HG02642 (cell line): Measurements from ENCODE around the gene NPY4R.
"Not testable (repeated sequence)": the region's sequence is repeated elsewhere in the genome, so short reads cannot be mapped to it uniquely, and the experiment has no call there.

ENCODE experiments used
- ATAC-seq: cut with Tn5 transposase; IDR thresholded peaks from one replicate; pipeline ENCODE4 v1.9.1; 2021; ENCODE audit warnings: mild to moderate bottlenecking; ENCODE audit not compliant: unreplicated experiment, poor library complexity

The NPY4R gene

DNA sequence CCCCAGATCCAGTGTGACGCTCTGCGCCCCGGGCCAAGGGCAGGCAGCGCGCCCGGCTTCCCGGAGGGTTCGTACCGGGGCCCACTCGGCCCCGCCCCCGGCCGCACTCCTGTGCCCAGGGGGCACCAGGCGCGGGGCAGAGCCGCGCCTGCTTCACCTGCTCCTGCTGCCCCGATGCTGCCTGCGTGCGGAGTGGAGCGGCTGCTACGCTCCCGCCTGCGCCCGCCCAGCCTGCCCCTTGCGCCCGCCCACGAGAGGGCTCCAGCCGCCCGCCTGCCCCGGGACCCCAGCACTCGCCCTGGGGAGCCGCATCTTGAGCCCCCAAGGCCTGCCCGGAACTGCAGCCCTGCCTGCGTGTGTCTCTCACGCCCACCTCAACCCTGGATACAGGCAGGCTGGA, at the start of gene NPY4R:
Gene NPY4R, minus strand, starts transcription at position 194 of the 400 bp plus-strand sequence. CDS start 3,323 bp downstream, outside the sequence.
- ATAC-seq: not testable (repeated sequence)

DNA sequence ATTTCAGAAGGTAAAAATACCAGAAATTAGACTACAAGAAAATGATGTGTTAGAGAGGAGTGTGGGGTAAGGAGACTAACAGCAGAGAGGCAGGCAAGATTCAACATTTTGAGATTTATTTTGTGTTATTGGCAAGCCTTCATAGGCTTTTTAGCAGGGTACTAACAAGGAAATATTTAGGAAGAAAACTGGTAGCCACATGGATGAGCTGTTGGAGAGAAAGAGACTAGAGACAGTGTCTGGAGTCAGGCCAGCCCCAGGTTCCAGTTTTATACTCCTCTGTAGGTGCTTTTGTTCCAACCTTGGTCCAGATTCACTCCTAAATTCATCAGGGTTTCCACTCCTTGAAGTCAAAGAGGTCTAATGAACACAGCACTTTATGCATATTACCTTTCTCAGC, 49.6 kb upstream of the NPY4R start:
- no peak for ATAC-seq

DNA sequence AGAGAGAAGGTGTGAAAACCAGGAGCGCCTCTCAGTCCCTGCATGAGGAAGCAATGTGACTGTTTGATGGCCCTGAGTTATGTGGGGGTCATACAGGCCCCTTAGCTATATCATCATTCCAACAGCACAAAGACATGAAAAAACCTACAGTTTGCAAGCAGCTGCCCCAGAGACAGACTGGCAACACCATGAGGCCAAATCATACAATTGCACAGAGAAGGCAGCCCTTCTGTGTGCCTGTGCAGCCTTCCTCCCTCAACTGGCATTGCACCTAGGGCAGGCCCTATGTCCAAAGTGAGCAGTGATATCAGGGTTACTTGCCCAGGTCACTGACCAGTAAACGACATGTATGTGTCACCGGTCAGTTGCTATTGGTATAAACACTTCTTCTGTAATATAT, 49.1 kb upstream of the NPY4R start:
- no peak for ATAC-seq

DNA sequence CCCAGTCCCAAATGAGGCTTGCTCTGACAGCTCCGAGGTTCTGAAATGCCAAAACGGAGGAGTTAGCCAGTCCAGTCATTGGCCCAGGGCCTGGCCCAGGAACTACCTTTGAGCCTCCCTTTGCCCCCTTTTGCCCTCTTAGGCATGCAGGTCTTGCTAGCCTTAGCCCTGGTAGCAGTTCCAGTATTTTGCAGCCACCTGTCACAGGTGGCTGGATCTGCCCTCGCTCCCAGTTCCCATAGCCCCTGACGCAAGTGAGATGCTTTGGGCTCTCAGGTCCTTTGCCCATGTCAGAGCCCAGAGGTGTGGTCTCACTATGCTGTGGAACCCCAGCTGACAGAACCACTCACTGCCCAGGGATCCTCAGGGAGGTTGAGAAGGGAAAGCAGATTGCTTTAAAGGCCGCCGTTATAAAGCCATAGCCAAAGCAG, 48.7 kb upstream of the NPY4R start:
- ATAC-seq: no peak

- ATAC-seq: not testable (repeated sequence)
Observed at GRCh38 chr10:46513333-46513732, 47.6 kb upstream of the NPY4R start.

DNA sequence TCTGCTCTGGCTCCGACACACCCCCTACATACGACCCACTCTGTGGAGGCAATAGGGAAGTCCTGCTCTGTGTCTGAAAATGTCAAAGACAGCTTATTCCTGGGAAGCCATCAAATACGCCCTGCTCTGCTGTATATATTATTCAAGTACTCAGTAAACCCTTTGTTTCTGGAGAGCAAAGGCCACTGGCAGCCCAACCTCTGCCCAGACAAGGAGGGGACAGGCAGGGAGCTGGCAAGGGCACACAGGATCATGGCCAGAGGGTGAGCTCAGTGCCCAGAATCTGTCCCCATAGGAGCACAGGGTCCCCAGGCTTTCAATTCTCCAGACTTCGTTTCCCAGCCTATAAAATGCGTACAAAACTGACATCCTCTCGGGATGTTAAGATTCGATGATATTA, 47.0 kb upstream of the NPY4R start:
- not testable (repeated sequence) for ATAC-seq

DNA sequence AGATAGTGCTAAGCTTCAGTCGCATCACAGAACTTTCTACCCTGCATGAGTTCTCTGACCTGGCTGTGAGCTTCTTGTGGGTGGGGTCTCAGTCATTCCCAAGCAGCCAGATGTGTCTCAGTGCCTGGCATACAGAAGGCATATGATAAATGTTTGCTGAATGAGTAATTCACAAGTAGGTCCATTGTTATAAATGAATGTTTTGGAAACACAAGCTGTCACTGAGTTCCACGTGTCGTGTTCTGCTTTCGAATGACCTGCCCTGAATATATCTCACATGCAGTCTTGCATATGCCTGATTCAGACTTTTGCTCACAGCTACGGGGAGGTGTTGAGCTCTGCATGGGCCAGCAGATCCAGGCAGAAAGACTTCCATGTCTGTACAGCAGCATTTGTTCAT, 46.2 kb upstream of the NPY4R start:
- ATAC-seq: not testable (repeated sequence)

DNA sequence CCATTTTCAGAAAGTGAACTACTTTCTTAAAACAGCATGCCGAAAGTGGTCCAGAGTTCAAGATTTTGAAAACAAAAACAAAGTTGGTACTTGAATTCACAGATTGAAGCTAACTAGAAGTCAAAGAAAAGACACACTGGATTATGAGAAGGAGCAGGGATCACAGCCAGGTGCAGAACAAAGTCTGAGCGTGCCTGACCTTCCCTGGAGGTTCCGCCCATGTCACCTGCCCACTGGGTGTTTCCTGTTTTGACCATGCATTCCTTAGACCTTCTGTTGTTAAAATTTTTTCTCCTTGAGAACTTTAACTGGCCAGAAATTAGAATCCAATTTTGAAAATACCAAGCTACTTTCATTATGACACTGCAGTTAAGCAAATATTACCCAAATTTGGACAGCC, 34.2 kb upstream of the NPY4R start:
- not testable (repeated sequence) for ATAC-seq

- not testable (repeated sequence) for ATAC-seq
Observed at GRCh38 chr10:46498985-46499703, 33.4 kb upstream of the NPY4R start.

GRCh38 chr10:46497878-46498277, 32.1 kb upstream of the NPY4R start:
- ATAC-seq: not testable (repeated sequence)

DNA sequence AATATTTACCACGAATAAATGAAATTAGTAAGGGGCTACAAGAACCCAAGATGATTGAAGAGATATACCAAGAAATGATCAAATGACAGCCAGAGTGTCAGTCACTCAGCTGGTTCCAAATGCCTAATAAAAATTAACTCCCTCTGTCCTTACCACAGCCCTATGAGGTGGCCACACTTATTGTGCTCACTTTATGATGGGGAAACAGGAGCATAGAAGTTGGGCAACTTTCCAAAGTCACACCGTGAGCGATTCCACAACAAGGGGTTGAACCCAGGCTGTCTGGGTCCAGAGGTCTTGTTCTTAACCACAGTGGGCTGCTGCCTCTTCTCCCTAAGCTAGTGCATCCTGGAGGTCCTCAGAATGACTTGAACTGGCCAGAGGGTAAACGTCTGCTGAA, 31.6 kb upstream of the NPY4R start:
- not testable (repeated sequence) for ATAC-seq

- ATAC-seq: not testable (repeated sequence)
Observed at GRCh38 chr10:46491364-46492114, 25.8 kb upstream of the NPY4R start.

DNA sequence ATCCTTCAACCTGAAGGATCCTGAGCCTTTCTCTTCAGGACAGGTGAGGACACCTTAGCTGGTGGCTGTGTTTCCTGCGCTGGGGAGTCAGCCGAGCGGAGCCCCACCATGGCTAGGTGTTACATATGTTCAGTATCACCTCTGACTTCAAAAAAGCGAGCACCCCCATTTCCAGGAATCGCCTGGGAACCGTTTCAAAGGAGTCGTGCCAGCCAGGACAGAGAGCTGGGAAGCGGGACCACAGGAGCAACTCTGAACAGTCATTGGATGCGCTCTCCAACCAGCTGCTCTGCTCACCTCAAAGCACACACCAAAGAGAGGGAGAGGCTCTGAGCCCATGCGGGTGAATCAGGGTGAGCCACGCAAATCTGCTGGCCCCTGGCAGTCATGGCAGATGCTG, 24.5 kb upstream of the NPY4R start:
- not testable (repeated sequence) for ATAC-seq

GRCh38 chr10:46486459-46486858, 20.7 kb upstream of the NPY4R start:
- not testable (repeated sequence) for ATAC-seq

- ATAC-seq: not testable (repeated sequence)
Observed at GRCh38 chr10:46474746-46475320, 9.1 kb upstream of the NPY4R start.

GRCh38 chr10:46473758-46474157, 8.0 kb upstream of the NPY4R start:
- ATAC-seq: not testable (repeated sequence)

DNA sequence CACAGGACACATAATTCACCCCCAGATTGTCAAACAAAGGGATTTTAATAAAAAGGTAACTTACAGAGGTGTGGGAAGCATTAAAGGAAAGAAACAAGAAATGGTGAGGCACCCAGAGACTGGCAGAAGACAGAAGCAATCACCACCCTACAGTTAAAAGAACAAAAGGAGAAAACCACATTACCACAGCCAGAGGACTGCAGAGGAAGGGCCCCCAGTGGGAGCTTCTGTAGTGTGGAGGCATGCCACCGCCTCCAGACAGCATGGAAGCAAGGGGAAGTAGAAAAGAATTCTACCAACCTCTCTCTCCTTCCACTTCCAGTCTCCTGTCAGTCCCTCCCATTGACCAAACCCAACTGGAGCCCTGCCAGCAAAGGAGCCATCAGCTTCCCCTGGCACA, 4.4 kb upstream of the NPY4R start:
- not testable (repeated sequence) for ATAC-seq

- ATAC-seq: not testable (repeated sequence)
Observed at GRCh38 chr10:46468119-46468809, 2.5 kb upstream of the NPY4R start.

DNA sequence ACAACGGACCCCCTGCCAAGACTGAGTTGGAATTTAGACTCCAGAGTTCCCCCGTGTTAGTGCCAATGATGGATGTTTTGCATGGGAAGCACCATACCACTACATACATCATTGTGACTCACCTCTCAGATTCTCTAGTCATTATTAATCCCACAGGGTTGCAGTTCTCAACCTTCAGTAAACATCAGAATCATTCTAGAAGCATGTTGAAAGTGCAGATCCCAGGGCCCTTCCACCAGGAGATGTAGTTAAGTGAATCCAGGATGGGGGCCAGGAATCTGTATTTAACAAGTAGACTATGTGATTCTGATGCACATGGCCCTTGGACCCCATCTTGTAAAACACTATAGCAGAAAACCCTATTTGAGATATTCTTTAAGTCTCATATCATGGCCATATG, 2.1 kb downstream of the NPY4R start:
- not testable (repeated sequence) for ATAC-seq

DNA sequence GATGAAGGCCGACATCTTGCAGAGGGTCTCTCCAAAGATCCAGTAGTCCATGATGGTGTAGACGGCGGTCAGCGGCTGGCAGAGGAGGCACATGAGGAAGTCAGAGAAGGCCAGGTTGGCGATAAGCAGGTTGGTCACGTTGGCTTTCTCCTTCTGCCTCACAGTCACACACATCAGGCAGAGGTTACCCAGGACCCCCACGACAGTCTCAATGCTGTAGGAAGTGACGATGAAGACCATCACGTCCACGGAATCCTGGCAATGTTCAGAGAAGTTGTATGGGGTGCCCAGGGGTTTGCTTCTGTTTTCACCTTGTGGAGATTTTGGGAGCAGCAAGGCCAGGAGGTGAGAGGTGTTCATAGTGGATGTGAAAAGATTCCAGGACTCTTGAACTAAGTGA, 3.5 kb downstream of the NPY4R start:
- not testable (repeated sequence) for ATAC-seq
